GM13976 (cell line): ENCODE results near the gene SLC7A14.

Experiments
- DNase-seq: peaks from one replicate; pipeline ENCODE4 v3.0.0; 2012; ENCODE audit warnings: low spot score
- CTCF ChIP-seq: IDR thresholded peaks from 2 replicates; pipeline ENCODE4 v1.5.1; 2012; ENCODE audit warnings: borderline replicate concordance, mild to moderate bottlenecking; ENCODE audit not compliant: insufficient read depth; ENCODE audit errors: extremely low read depth, missing control alignments, control extremely low read depth
- in situ Hi-C: fragments of 300-500 bp; cut with MboI; formaldehyde crosslinking; loops from one replicate; pipeline ENCODE4 v1.12.0; 2022; ENCODE audit warnings: low sequenced_read_pairs, mixed read lengths, inconsistent platforms; ENCODE audit not compliant: unreplicated experiment

Gene SLC7A14

GRCh38 chr3:170598091-170598502 is 12.2 kb upstream of the SLC7A14 start:
- TF ChIP-seq CTCF, result no peak
- DNase-seq, result no peak
- in situ Hi-C loops, result no loop called here

- in situ Hi-C loops, result no loop called here
Measured at GRCh38 chr3:170594528-170594927, 8.7 kb upstream of the SLC7A14 start.

GRCh38 chr3:170593634-170594033 is 7.8 kb upstream of the SLC7A14 start:
- in situ Hi-C loops, result no loop called here
- DNase-seq, result no peak
- TF ChIP-seq CTCF, result no peak

More at GRCh38 chr3:170594528-170594927, 8.7 kb upstream of the SLC7A14 start:
- DNase-seq, result no peak
- TF ChIP-seq CTCF, result no peak

- no peak for DNase-seq
- in situ Hi-C loops, result no loop called here
- TF ChIP-seq CTCF, result no peak
Measured at GRCh38 chr3:170589113-170589512, 3.2 kb upstream of the SLC7A14 start.

- TF ChIP-seq CTCF, result no peak
- in situ Hi-C loops, result no loop called here
- DNase-seq, result peak; percentile 30
Measured at GRCh38 chr3:170585008-170585936, 603 bp downstream of the SLC7A14 start.

- peak; percentile 62 for DNase-seq
- TF ChIP-seq CTCF, result no peak
- in situ Hi-C loops, result no loop called here
Measured at GRCh38 chr3:170584585-170585007, 1.3 kb downstream of the SLC7A14 start.

- DNase-seq, result no peak
- TF ChIP-seq CTCF, result no peak
- in situ Hi-C loops, result no loop called here
Measured at GRCh38 chr3:170579646-170580045, 6.2 kb downstream of the SLC7A14 start.
